ENCODE results near the gene SPECC1L. TPM values are rescaled to one million over a fixed set of nuclear protein-coding genes. Genes with fewer than 3 reads are reported as not detected.

Gene SPECC1L
- total RNA-seq, 4 donors from 2014 or later: 18.2 to 114 (median 55.3) TPM

DNA sequence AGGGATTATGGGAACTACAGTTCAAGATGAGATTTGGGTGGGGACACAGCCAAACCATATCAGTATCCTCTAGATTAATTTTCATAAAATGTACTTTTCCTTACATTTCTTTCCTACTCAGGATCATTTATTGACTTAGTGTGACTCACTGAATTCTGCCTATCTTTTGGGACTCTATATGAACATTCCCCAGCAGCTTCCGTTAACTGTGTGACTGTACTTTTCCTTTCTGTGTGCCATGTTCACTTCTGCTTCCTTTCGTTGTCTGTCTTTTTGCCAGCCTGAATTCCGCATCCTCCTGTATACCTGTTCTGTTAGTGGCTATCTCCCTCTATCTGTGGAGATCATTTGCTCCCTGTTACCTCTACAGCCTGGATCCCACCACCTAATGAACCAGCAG, 48.8 kb downstream of the SPECC1L start:
- Histone ChIP-seq H3K9me3 (no peaks in the 10 kb centered on the region), H3K27me3 (no peaks in the 10 kb centered on the region), H3K4me3 (no peak overlapping the region), H3K27ac (no peak overlapping the region), H3K36me3 (no peaks in the 10 kb centered on the region), H3K4me1 (no peaks in the 10 kb centered on the region)
- intact Hi-C loops (cut with DNase I; ENCODE audit: low total_unique reads): no loop called here
- DNase-seq: no peak
- TF ChIP-seq CTCF (IDR thresholded peaks at IDR 0.05) (no peak), POLR2A (IDR thresholded peaks at IDR 0.05) (no peak)

DNA sequence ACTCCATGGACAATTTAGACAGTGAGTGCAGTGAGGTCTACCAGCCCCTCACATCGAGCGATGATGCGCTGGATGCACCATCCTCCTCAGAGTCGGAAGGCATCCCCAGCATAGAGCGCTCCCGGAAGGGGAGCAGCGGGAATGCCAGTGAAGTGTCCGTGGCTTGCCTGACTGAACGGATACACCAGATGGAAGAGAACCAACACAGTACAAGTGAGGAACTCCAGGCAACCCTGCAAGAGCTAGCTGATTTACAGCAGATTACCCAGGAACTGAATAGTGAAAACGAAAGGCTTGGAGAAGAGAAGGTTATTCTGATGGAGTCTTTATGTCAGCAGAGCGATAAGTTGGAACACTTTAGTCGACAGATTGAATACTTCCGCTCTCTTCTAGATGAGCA, 51.4 kb downstream of the SPECC1L start:
- TF ChIP-seq CTCF (IDR thresholded peaks at IDR 0.05) (no peak), POLR2A (IDR thresholded peaks at IDR 0.05) (no peak)
- no peak for DNase-seq
- intact Hi-C loops (cut with DNase I; ENCODE audit: low total_unique reads): no loop called here
- Histone ChIP-seq H3K27ac (no peak overlapping the region), H3K4me3 (no peak overlapping the region), H3K9me3 (no peaks in the 10 kb centered on the region), H3K36me3 (no peaks in the 10 kb centered on the region), H3K27me3 (no peaks in the 10 kb centered on the region), H3K4me1 (no peaks in the 10 kb centered on the region)

GRCh38 chr22:24322522-24322921, 51.9 kb downstream of the SPECC1L start:
- H3K9me3 ChIP-seq: no peaks in the 10 kb centered on the region
- TF ChIP-seq POLR2A (IDR thresholded peaks at IDR 0.05): no peak
- TF ChIP-seq CTCF (IDR thresholded peaks at IDR 0.05): no peak
- DNase-seq: no peak
- no peak overlapping the region for H3K27ac ChIP-seq
- no peaks in the 10 kb centered on the region for H3K4me1 ChIP-seq
- intact Hi-C loops (cut with DNase I; ENCODE audit: low total_unique reads): no loop called here
- no peak overlapping the region for H3K4me3 ChIP-seq
- H3K27me3 ChIP-seq: no peaks in the 10 kb centered on the region
- no peaks in the 10 kb centered on the region for H3K36me3 ChIP-seq

GRCh38 chr22:24323233-24323632, 52.6 kb downstream of the SPECC1L start:
- Histone ChIP-seq H3K4me3 (no peak overlapping the region), H3K36me3 (no peaks in the 10 kb centered on the region), H3K9me3 (no peaks in the 10 kb centered on the region), H3K4me1 (no peaks in the 10 kb centered on the region), H3K27ac (no peak overlapping the region), H3K27me3 (no peaks in the 10 kb centered on the region)
- intact Hi-C loops (cut with DNase I; ENCODE audit: low total_unique reads): no loop called here
- TF ChIP-seq CTCF (IDR thresholded peaks at IDR 0.05) (no peak), POLR2A (IDR thresholded peaks at IDR 0.05) (no peak)
- no peak for DNase-seq

DNA sequence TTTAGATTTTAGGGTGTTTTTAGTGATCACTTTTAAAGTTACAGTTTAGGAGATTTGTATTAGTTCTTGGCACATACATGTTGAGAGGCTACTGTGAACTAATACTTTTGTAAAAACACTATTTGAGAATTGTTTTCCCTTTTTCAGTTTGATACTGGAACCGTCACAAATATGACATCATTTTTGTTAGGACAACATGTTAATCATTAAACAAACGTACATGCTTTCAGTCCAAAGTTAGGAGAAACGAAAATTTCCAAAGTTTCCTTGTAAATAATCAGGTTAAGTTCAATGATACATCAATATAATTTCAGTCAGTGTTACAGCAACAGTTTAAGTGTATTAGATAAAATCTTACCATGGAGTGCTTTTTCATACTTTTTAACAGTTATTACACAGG, 53.1 kb downstream of the SPECC1L start:
- Histone ChIP-seq H3K36me3 (no peaks in the 10 kb centered on the region), H3K27ac (no peak overlapping the region)
- intact Hi-C loops (cut with DNase I; ENCODE audit: low total_unique reads): no loop called here

More for the DNA sequence above, 53.1 kb downstream of the SPECC1L start:
- TF ChIP-seq POLR2A (IDR thresholded peaks at IDR 0.05) (no peak), CTCF (IDR thresholded peaks at IDR 0.05) (no peak)
- no peaks in the 10 kb centered on the region for H3K4me1 ChIP-seq
- no peak overlapping the region for H3K4me3 ChIP-seq
- no peaks in the 10 kb centered on the region for H3K9me3 ChIP-seq
- DNase-seq: no peak
- no peaks in the 10 kb centered on the region for H3K27me3 ChIP-seq

Data from uterus (tissue), 4 donors.